ENCODE results near the gene UBA5.

GRCh38 chr3:132616780-132617179 lies 43.3 kb upstream of the UBA5 start:
- TF ChIP-seq, protein P1, sequence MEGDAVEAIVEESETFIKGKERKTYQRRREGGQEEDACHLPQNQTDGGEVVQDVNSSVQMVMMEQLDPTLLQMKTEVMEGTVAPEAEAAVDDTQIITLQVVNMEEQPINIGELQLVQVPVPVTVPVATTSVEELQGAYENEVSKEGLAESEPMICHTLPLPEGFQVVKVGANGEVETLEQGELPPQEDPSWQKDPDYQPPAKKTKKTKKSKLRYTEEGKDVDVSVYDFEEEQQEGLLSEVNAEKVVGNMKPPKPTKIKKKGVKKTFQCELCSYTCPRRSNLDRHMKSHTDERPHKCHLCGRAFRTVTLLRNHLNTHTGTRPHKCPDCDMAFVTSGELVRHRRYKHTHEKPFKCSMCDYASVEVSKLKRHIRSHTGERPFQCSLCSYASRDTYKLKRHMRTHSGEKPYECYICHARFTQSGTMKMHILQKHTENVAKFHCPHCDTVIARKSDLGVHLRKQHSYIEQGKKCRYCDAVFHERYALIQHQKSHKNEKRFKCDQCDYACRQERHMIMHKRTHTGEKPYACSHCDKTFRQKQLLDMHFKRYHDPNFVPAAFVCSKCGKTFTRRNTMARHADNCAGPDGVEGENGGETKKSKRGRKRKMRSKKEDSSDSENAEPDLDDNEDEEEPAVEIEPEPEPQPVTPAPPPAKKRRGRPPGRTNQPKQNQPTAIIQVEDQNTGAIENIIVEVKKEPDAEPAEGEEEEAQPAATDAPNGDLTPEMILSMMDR (IDR thresholded peaks at IDR 0.05): no peak
- TF ChIP-seq POLR2A (IDR thresholded peaks at IDR 0.05; ENCODE audit: low read length): no peak
- no peak for TF ChIP-seq RAD21 (conservative IDR thresholded peaks at IDR 0.05 in 1 of 2, IDR thresholded peaks at IDR 0.05 in 1 of 2)
- no peak for TF ChIP-seq EHMT2 (IDR thresholded peaks at IDR 0.05; ENCODE audit: low read depth)
- no peak for TF ChIP-seq POLR2AphosphoS2 (conservative IDR thresholded peaks at IDR 0.05; ENCODE audit: low read length)
- TF ChIP-seq USF2 (IDR thresholded peaks at IDR 0.05): no peak
- no peak for TF ChIP-seq CHD2 (IDR thresholded peaks at IDR 0.05; ENCODE audit: low read length, partially characterized antibody)
- no peak for TF ChIP-seq KDM5A (IDR thresholded peaks at IDR 0.05)
- TF ChIP-seq SMC3 (IDR thresholded peaks at IDR 0.05): no peak
